H9 (cell line): ENCODE results near the gene ACACA. TPM values are rescaled to one million over a fixed set of nuclear protein-coding genes. Genes with fewer than 3 reads are reported as not detected.

Experiments
- DNase-seq: peaks from one replicate; pipeline ENCODE4 v3.0.0-alpha.2; 2017
- H2AFZ ChIP-seq: one replicate; pipeline ENCODE4 v1.6.1; 2013; ENCODE audit warnings: mild to moderate bottlenecking, low read length, control low read depth, moderate library complexity
- H2AK5ac ChIP-seq: 2 replicates; pipeline ENCODE4 v1.6.1; 2013; ENCODE audit warnings: low read length, control low read depth, mixed read lengths; ENCODE audit not compliant: insufficient read length
- H2BK120ac ChIP-seq: one replicate; pipeline ENCODE4 v1.6.1; 2013; ENCODE audit warnings: low read depth, mild to moderate bottlenecking, low read length, control low read depth, inconsistent platforms; ENCODE audit not compliant: poor library complexity, severe bottlenecking
- H2BK12ac ChIP-seq: 2 replicates; pipeline ENCODE4 v1.6.1; 2013; ENCODE audit warnings: low read length, control low read depth, mixed read lengths, low read depth; ENCODE audit not compliant: insufficient read length
- H2BK15ac ChIP-seq: 2 replicates; pipeline ENCODE4 v1.6.1; 2013; ENCODE audit warnings: low read depth, low read length, control low read depth
- H2BK20ac ChIP-seq: one replicate; pipeline ENCODE4 v1.6.1; 2013; ENCODE audit warnings: low read depth, mild to moderate bottlenecking, low read length, control low read depth, inconsistent platforms; ENCODE audit not compliant: poor library complexity, severe bottlenecking
- H2BK5ac ChIP-seq: 2 replicates; pipeline ENCODE4 v1.6.1; 2013; ENCODE audit warnings: low read length, control low read depth, mixed read lengths; ENCODE audit not compliant: insufficient read length
- H3K14ac ChIP-seq: 2 replicates; pipeline ENCODE4 v1.6.1; 2013; ENCODE audit warnings: low read length, control low read depth; ENCODE audit not compliant: insufficient read depth
- H3K18ac ChIP-seq: 2 replicates; pipeline ENCODE4 v1.6.1; 2013; ENCODE audit warnings: low read depth, mild to moderate bottlenecking, mixed read lengths, low read length, control low read depth; ENCODE audit not compliant: insufficient read length
- H3K23ac ChIP-seq: 2 replicates; pipeline ENCODE4 v1.6.1; 2013; ENCODE audit warnings: low read length, control low read depth, mixed read lengths, low read depth; ENCODE audit not compliant: insufficient read length
- H3K23me2 ChIP-seq: 2 replicates; pipeline ENCODE4 v1.6.1; 2013; ENCODE audit warnings: low read depth, mild to moderate bottlenecking, mixed read lengths, low read length, control low read depth; ENCODE audit not compliant: insufficient read length, poor library complexity, severe bottlenecking
- H3K27ac ChIP-seq: 2 replicates; pipeline ENCODE4 v1.5.1; 2013; ENCODE audit warnings: low read length, control low read depth, mixed read lengths, low read depth; ENCODE audit not compliant: insufficient read length
- H3K27me3 ChIP-seq: 2 replicates; pipeline ENCODE4 v1.6.1; 2013; ENCODE audit warnings: low read length, control low read depth, inconsistent platforms; ENCODE audit not compliant: insufficient read depth
- H3K4ac ChIP-seq: 2 replicates; pipeline ENCODE4 v1.6.1; 2013; ENCODE audit warnings: low read depth, mild to moderate bottlenecking, control low read depth, inconsistent platforms, low read length, moderate library complexity
- H3K4me1 ChIP-seq: 2 replicates; pipeline ENCODE4 v1.6.1; 2013; ENCODE audit warnings: low read length, control low read depth, inconsistent platforms; ENCODE audit not compliant: insufficient read depth
- H3K4me2 ChIP-seq: 2 replicates; pipeline ENCODE4 v1.6.1; 2013; ENCODE audit warnings: low read length, control low read depth, mixed read lengths; ENCODE audit not compliant: insufficient read length, insufficient read depth
- H3K56ac ChIP-seq: 2 replicates; pipeline ENCODE4 v1.6.1; 2013; ENCODE audit warnings: low read depth, mild to moderate bottlenecking, mixed read lengths, low read length, control low read depth; ENCODE audit not compliant: insufficient read length
- H3K79me1 ChIP-seq: 2 replicates; pipeline ENCODE4 v1.6.1; 2013; ENCODE audit warnings: low read depth, mild to moderate bottlenecking, moderate library complexity, low read length, control low read depth, inconsistent platforms; ENCODE audit not compliant: insufficient read depth, poor library complexity, severe bottlenecking
- H3K79me2 ChIP-seq: 2 replicates; pipeline ENCODE4 v1.6.1; 2013; ENCODE audit warnings: low read length, control low read depth, inconsistent platforms; ENCODE audit not compliant: insufficient read depth
- H3K9ac ChIP-seq: 2 replicates; pipeline ENCODE4 v1.6.1; 2013; ENCODE audit warnings: low read length, control low read depth, mixed read lengths; ENCODE audit not compliant: insufficient read length; ENCODE audit errors: extremely low read depth
- H3K9me3 ChIP-seq: one replicate; pipeline ENCODE4 v1.6.1; 2013; ENCODE audit warnings: low read depth, low read length, inconsistent platforms; ENCODE audit not compliant: control insufficient read depth
- H3T11ph ChIP-seq: one replicate; pipeline ENCODE4 v1.6.1; 2013; ENCODE audit warnings: mild to moderate bottlenecking, low read length, control low read depth, inconsistent platforms
- H4K20me1 ChIP-seq: one replicate; pipeline ENCODE4 v1.6.1; 2013; ENCODE audit not compliant: control insufficient read depth, insufficient read length, insufficient read depth
- H4K5ac ChIP-seq: 2 replicates; pipeline ENCODE4 v1.6.1; 2013; ENCODE audit warnings: low read depth, mild to moderate bottlenecking, mixed read lengths, low read length, control low read depth; ENCODE audit not compliant: insufficient read length
- H4K8ac ChIP-seq: replicated peaks from 2 replicates; pipeline ENCODE4 v1.6.1; 2013; ENCODE audit warnings: low read length, control low read depth, mixed read lengths, low read depth; ENCODE audit not compliant: insufficient read length
- H4K91ac ChIP-seq: 2 replicates; pipeline ENCODE4 v1.6.1; 2013; ENCODE audit warnings: low read depth, mild to moderate bottlenecking, moderate library complexity, mixed read lengths, low read length, control low read depth; ENCODE audit not compliant: insufficient read length
- H3K27ac Mint-ChIP-seq, 3 experiments: 2 replicates in 2 of 3; 3 replicates in 1 of 3; pipeline ENCODE4 v1.8.0; 2020 to 2021; ENCODE audit warnings: mixed read lengths in 3 of 3, mild to moderate bottlenecking in 1 of 3, moderate library complexity in 1 of 3
- H3K27me3 Mint-ChIP-seq: 2 replicates; pipeline ENCODE4 v1.8.0; 2021; ENCODE audit warnings: low read depth, mild to moderate bottlenecking, moderate library complexity, mixed read lengths
- H3K36me3 Mint-ChIP-seq, 3 experiments: 2 replicates in 2 of 3; 3 replicates in 1 of 3; pipeline ENCODE4 v1.8.0; 2020 to 2021; ENCODE audit warnings: low read depth in 3 of 3, mixed read lengths in 3 of 3; ENCODE audit not compliant: insufficient read depth in 1 of 3
- H3K4me1 Mint-ChIP-seq, 2 experiments: 2 replicates each; pipeline ENCODE4 v1.8.0; 2020; ENCODE audit warnings: mixed read lengths in 2 of 2
- H3K4me3 Mint-ChIP-seq, 2 experiments: 2 replicates in 1 of 2; 3 replicates in 1 of 2; pipeline ENCODE4 v1.8.0; 2020 to 2021; ENCODE audit warnings: mild to moderate bottlenecking in 2 of 2, mixed read lengths in 2 of 2, moderate library complexity in 1 of 2
- H3K9me3 Mint-ChIP-seq, 2 experiments: 2 replicates in 1 of 2; 3 replicates in 1 of 2; pipeline ENCODE4 v1.8.0; 2020; ENCODE audit warnings: mild to moderate bottlenecking in 2 of 2, mixed read lengths in 2 of 2, moderate library complexity in 1 of 2
- WGBS: extraction: QIAGEN DNeasy Blood & Tissue Kit; methylation state at CpG from one replicate; pipeline ENCODE4 v1.1.7; 2013; ENCODE audit warnings: missing lambda C conversion rate, low lambda C conversion rate, mixed read lengths; ENCODE audit not compliant: insufficient read length; ENCODE audit errors: extremely low coverage; 5-methylcytosine and 5-hydroxymethylcytosine counted together
- total RNA-seq: library from RNA; stranded (reverse); gene quantifications from 2 replicates; pipeline ENCODE4 v1.2.1, GENCODE V29; 2021
- TF ChIP-seq, protein P1 (sequence below): fragments of 200-600 bp; sonication (generic); conservative IDR thresholded peaks from 3 replicates; pipeline ENCODE4 v1.8.0; 2021; ENCODE audit warnings: antibody characterized with exemption, mild to moderate bottlenecking

ACACA gene
- total RNA-seq, 1 experiment from 2014 or later, result 135 TPM

DNA sequence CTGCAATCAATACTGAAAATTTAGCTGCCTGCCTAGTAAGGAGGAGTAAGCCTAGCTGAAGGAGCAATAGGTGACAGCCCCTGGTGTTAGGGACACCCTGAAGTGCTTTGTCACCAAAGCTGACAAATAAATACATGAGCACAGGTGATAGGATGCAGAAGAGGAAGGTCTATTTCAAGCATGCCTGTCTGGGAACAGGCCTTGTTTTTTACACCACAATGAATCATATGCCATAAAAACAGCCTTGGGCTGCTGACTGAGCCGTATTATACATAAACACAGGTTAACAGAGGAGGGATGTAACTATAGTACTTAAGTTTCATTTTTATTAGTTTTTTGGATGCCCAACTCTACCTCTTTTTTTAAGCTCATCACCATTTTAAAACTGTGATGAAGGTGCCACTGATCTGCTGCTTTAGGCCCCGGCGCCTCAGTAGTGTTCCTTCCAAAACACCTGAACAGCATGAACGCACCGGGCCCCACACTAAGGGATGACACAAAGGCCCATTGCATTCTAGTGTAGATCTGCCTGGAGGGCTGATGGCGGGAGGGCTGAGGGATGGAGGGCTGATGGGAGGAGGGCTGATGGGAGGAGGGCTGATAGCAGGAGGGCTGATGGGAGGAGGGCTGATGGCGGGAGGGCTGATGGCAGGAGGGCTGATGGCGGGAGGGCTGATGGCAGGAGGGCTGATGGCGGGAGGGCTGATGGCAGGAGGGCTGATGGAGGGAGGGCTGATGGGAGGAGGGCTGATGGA, 307.5 kb downstream of the ACACA start:
- Histone ChIP-seq H2BK120ac (no peak overlapping the region), H2BK5ac (no peak overlapping the region), H3T11ph (no peak overlapping the region), H2AK5ac (no peak overlapping the region), H3K23me2 (no peaks in the 10 kb centered on the region), H3K9me3 (no peaks in the 10 kb centered on the region), H4K20me1 (no peaks in the 10 kb centered on the region), H3K27me3 (no peaks in the 10 kb centered on the region), H2BK15ac (no peak overlapping the region), H4K8ac (no peak overlapping the region), H3K4me1 (0 out of 2 replicates have a peak, but pooled peaks cover 3% of the 10 kb centered on the region), H3K23ac (no peak overlapping the region), H2BK20ac (no peak overlapping the region), H3K14ac (no peak overlapping the region), H4K5ac (no peak overlapping the region), H2BK12ac (no peak overlapping the region), H3K79me2 (no peaks in the 10 kb centered on the region), H3K9ac (no peak overlapping the region), H3K79me1 (no peaks in the 10 kb centered on the region), H4K91ac (no peak overlapping the region), H3K4ac (no peak overlapping the region), H3K27ac (no peak overlapping the region), H2AFZ (no peak overlapping the region), H3K18ac (no peak overlapping the region), H3K4me2 (no peak overlapping the region), H3K56ac (no peak overlapping the region)
- no peak overlapping the region for H3K4me3 Mint-ChIP-seq
- TF ChIP-seq, protein P1, sequence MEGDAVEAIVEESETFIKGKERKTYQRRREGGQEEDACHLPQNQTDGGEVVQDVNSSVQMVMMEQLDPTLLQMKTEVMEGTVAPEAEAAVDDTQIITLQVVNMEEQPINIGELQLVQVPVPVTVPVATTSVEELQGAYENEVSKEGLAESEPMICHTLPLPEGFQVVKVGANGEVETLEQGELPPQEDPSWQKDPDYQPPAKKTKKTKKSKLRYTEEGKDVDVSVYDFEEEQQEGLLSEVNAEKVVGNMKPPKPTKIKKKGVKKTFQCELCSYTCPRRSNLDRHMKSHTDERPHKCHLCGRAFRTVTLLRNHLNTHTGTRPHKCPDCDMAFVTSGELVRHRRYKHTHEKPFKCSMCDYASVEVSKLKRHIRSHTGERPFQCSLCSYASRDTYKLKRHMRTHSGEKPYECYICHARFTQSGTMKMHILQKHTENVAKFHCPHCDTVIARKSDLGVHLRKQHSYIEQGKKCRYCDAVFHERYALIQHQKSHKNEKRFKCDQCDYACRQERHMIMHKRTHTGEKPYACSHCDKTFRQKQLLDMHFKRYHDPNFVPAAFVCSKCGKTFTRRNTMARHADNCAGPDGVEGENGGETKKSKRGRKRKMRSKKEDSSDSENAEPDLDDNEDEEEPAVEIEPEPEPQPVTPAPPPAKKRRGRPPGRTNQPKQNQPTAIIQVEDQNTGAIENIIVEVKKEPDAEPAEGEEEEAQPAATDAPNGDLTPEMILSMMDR, result no peak
- H3K27me3 Mint-ChIP-seq, result no peaks in the 10 kb centered on the region; the same call in 1 of the 2 replicates
- H3K4me1 Mint-ChIP-seq, result peaks cover 30 to 33% of the 10 kb centered on the region in 2 experiments
- no CpG with 5 or more reads among the region's 9 CpGs for WGBS
- no peaks in the 10 kb centered on the region for H3K9me3 Mint-ChIP-seq
- peaks cover 37 to 73% (median 70%) of the 10 kb centered on the region in 3 experiments; a peak in 6 of 7 replicates for H3K36me3 Mint-ChIP-seq
- DNase-seq, result no peak
- peak overlapping the region; percentile 69 to 85 (median 73); a peak in 4 of 7 replicates for H3K27ac Mint-ChIP-seq
